Measurements from ENCODE around the gene HACD3. TPM values are rescaled to one million over a fixed set of nuclear protein-coding genes. Genes with fewer than 3 reads are reported as not detected.
"Not testable (repeated sequence)": the region's sequence is repeated elsewhere in the genome, so short reads cannot be mapped to it uniquely, and the experiment has no call there.

Gene HACD3
- polyA plus RNA-seq, 1 donor: 91.3 TPM

DNA sequence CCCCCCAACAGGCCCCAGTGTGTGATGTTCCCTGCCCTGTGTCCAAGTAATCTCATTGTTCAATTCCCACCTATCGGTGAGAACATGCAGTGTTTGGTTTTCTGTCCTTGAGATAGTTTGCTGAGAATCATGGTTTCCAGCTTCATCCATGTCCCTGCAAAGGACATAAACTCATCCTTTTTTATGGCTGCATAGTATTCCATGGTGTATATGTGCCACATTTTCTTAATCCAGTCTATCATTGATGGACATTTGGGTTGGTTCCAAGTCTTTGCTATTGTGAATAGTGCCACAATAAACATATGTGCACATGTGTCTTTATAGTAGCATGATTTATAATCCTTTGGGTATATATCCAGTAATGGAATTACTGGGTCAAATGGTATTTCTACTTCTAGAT, 85.6 kb downstream of the HACD3 start:
- H3K27ac ChIP-seq (ENCODE audit: low read length); H3K4me3 ChIP-seq (ENCODE audit: low read length); H3K27me3 ChIP-seq (ENCODE audit: control insufficient read depth, insufficient read depth, low read length); H3K9me3 ChIP-seq (ENCODE audit: control insufficient read depth, low read depth, low read length); H3K36me3 ChIP-seq (ENCODE audit: control insufficient read depth, insufficient read depth, low read length); H3K4me1 ChIP-seq (ENCODE audit: control insufficient read depth, insufficient read depth, low read length); DNase-seq: not testable (repeated sequence)
- no CpG with 5 or more reads among the region's 1 CpG for WGBS (ENCODE audit: insufficient coverage, low lambda C conversion rate)

DNA sequence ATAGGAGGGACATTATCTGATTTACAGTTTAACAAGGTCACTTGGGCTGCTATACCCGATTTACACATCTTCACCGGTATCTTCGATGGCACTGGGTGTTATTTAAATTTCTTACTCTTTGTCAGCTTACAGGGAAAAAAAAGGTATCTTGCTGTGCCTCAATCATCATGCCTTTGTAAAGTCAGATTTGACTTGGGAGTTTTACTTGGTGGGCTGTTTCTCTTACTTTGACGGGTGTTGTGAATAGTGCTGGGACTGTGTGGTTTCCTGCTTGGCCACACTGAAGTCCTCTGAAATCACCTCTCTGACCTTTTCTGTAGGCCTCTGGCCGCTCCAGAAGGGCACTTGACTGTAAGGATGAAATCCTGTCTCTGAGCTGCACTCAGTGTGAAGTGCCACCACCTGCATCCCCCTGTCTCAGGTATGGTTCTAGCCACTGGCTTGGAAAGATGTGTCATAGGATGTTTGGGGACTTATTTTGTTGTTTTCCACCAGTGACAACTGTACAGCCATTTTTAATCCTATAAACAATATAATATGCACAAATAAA, 88.4 kb downstream of the HACD3 start:
- no peaks in the 10 kb centered on the region for H3K27me3 ChIP-seq (ENCODE audit: control insufficient read depth, insufficient read depth, low read length)
- no peaks in the 10 kb centered on the region for H3K36me3 ChIP-seq (ENCODE audit: control insufficient read depth, insufficient read depth, low read length)
- no peaks in the 10 kb centered on the region for H3K4me1 ChIP-seq (ENCODE audit: control insufficient read depth, insufficient read depth, low read length)
- WGBS (ENCODE audit: insufficient coverage, low lambda C conversion rate): 100% methylated on average over 1 of the region's 5 CpGs
- no peak overlapping the region for H3K4me3 ChIP-seq (ENCODE audit: low read length)
- H3K9me3 ChIP-seq (ENCODE audit: control insufficient read depth, low read depth, low read length): no peaks in the 10 kb centered on the region
- no peak overlapping the region for H3K27ac ChIP-seq (ENCODE audit: low read length)
- DNase-seq: no peak

DNA sequence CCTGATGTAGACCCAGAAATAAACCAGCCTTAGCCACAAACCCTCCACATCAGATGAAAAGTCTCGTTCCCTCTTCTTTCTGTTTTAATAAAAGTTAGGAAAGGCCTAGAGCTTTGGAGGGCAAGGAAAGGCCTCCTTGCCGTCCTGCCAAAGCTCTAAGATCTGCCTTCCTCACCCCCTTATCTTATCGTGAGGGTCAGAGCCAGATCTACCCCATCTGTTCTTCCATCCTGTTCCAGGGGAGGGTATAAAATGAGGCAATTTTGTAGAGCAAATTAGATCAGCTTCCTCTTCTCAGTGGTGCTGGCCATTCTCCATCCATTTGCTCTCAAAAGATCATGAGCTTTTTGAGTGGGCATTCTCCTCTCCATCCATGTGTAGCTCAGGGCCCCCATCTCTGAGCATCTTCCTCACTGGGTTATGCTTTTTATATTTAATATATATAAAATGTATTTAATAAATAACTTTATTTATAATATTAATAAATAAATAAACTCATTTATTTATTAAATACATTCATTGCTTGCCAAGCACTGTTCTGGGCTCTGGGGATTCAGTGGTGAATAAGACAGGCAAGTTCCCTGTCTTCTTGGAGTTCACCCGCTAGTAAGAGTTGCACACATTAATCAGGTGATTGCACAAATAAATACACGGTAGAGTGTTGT, 89.5 kb downstream of the HACD3 start:
- no peaks in the 10 kb centered on the region for H3K9me3 ChIP-seq (ENCODE audit: control insufficient read depth, low read depth, low read length)
- H3K4me1 ChIP-seq (ENCODE audit: control insufficient read depth, insufficient read depth, low read length): no peaks in the 10 kb centered on the region
- H3K27ac ChIP-seq (ENCODE audit: low read length): no peak overlapping the region
- H3K36me3 ChIP-seq (ENCODE audit: control insufficient read depth, insufficient read depth, low read length): peaks cover 9% of the 10 kb centered on the region
- no CpG with 5 or more reads among the region's 5 CpGs for WGBS (ENCODE audit: insufficient coverage, low lambda C conversion rate)
- DNase-seq: no peak
- no peak overlapping the region for H3K4me3 ChIP-seq (ENCODE audit: low read length)
- no peaks in the 10 kb centered on the region for H3K27me3 ChIP-seq (ENCODE audit: control insufficient read depth, insufficient read depth, low read length)

DNA sequence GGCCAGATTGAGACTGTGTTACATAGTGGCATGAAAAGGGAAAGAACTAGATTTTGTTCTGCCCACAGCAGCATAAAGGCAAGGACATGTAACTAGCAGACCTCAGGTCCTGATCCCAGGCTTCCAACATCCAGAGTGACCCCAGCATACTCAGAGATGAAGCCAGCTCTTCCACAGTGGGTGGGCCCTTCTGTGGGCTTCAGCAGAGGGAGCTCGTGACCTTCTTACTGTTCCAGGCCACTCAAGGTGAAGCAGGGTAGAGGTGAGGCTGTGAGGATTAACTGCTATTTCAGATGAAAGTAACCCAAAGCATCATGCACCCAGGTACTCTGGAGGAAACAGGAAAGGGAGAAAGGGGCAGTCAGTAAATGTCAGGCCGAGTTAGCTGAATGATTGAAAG, 90.6 kb downstream of the HACD3 start:
- WGBS (ENCODE audit: insufficient coverage, low lambda C conversion rate): no CpG with 5 or more reads among the region's 2 CpGs
- no peaks in the 10 kb centered on the region for H3K27me3 ChIP-seq (ENCODE audit: control insufficient read depth, insufficient read depth, low read length)
- no peaks in the 10 kb centered on the region for H3K4me1 ChIP-seq (ENCODE audit: control insufficient read depth, insufficient read depth, low read length)
- DNase-seq: no peak
- peaks cover 19% of the 10 kb centered on the region for H3K36me3 ChIP-seq (ENCODE audit: control insufficient read depth, insufficient read depth, low read length)
- no peak overlapping the region for H3K27ac ChIP-seq (ENCODE audit: low read length)
- no peaks in the 10 kb centered on the region for H3K9me3 ChIP-seq (ENCODE audit: control insufficient read depth, low read depth, low read length)
- H3K4me3 ChIP-seq (ENCODE audit: low read length): no peak overlapping the region

DNA sequence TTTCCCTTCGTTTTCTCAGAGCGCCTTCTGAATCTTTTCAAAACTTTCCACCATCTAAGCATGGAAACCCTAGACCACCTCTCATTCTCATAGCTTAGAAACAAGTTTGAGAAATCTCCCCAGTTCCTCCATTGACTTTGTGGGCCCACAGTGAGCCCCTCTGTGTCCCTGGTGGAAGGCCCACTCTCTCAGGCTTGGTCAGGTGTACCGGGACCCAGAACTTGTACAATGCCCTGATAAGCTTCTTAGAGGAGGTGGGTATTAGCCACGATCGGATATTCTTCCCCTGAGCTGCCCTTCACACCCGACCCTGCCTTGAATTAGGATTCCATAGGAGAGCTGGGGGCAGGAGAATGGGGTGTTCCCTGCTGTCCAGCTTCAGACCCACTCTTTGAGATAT, 91.4 kb downstream of the HACD3 start, which contains the start of gene SLC24A1:
Gene SLC24A1 (plus strand): TSS at position 301 of the 400 bp plus-strand sequence. CDS start 2,143 bp downstream, outside the sequence.
- Histone ChIP-seq H3K4me1 (ENCODE audit: control insufficient read depth, insufficient read depth, low read length) (no peaks in the 10 kb centered on the region), H3K27me3 (ENCODE audit: control insufficient read depth, insufficient read depth, low read length) (no peaks in the 10 kb centered on the region), H3K36me3 (ENCODE audit: control insufficient read depth, insufficient read depth, low read length) (peaks cover 20% of the 10 kb centered on the region), H3K4me3 (ENCODE audit: low read length) (no peak within 1 kb of the TSS), H3K27ac (ENCODE audit: low read length) (no peak within 1 kb of the TSS), H3K9me3 (ENCODE audit: control insufficient read depth, low read depth, low read length) (no peaks in the 10 kb centered on the region)
- WGBS (ENCODE audit: insufficient coverage, low lambda C conversion rate): no CpG with 5 or more reads among the region's 6 CpGs
- DNase-seq: no peak

DNA sequence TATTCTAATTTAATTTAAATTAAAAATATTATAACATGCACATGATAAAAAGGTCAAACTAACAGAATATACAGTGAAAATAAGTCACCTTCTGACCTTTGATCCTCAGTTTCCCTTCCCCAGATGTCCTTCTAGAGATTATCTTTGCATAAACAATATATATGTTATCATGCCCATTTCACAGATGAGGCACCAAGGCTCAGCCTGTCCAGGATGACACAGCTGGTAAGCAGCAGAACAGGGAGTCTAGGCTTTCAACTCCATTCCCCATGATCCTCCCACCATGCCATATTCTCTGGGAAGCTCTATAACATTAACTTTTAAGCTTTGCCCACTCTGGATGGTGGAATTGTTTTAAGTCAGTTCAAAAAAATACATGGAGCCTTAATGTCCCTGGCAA, 92.8 kb downstream of the HACD3 start:
- Histone ChIP-seq H3K27me3 (ENCODE audit: control insufficient read depth, insufficient read depth, low read length) (no peaks in the 10 kb centered on the region), H3K36me3 (ENCODE audit: control insufficient read depth, insufficient read depth, low read length) (peaks cover 20% of the 10 kb centered on the region), H3K27ac (ENCODE audit: low read length) (no peak overlapping the region), H3K9me3 (ENCODE audit: control insufficient read depth, low read depth, low read length) (no peaks in the 10 kb centered on the region), H3K4me3 (ENCODE audit: low read length) (no peak overlapping the region), H3K4me1 (ENCODE audit: control insufficient read depth, insufficient read depth, low read length) (no peaks in the 10 kb centered on the region)
- DNase-seq: no peak

DNA sequence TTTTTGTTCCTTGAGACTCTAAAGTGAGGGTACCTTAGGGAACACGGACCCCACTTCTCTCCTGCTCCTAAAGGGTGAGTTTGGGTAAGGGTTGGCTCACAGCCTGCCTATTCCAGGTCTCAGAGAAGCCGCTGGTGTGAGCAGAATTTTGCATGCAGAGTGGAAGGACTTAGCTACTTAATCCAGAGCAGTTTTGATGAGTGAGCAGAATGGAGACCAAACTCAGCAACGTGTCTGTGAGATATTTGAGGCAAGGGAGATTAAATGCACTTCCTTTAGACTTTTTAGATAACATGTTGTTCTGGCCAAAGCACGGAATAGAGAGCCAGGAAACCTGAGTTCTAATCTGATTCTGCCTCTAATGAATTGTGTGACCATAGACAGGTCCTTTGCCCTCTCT, 96.6 kb downstream of the HACD3 start:
- Histone ChIP-seq H3K4me1 (ENCODE audit: control insufficient read depth, insufficient read depth, low read length) (no peaks in the 10 kb centered on the region), H3K4me3 (ENCODE audit: low read length) (no peak overlapping the region), H3K27me3 (ENCODE audit: control insufficient read depth, insufficient read depth, low read length) (no peaks in the 10 kb centered on the region), H3K27ac (ENCODE audit: low read length) (no peak overlapping the region), H3K9me3 (ENCODE audit: control insufficient read depth, low read depth, low read length) (no peaks in the 10 kb centered on the region), H3K36me3 (ENCODE audit: control insufficient read depth, insufficient read depth, low read length) (peaks cover 20% of the 10 kb centered on the region)
- DNase-seq: no peak
- 80% methylated on average over 1 of the region's 4 CpGs for WGBS (ENCODE audit: insufficient coverage, low lambda C conversion rate)

Other genes with a start within 250 kb of the HACD3 start
- 14.0 TPM for gene PARP16, start 243.6 kb upstream of the HACD3 start, polyA plus RNA-seq
- gene RNU5A-1, start 234.4 kb upstream of the HACD3 start, polyA plus RNA-seq: not detected
- not detected for gene RNU5B-1, start 225.8 kb upstream of the HACD3 start, polyA plus RNA-seq
- 1.6 TPM for gene IGDCC3, start 152.5 kb upstream of the HACD3 start, polyA plus RNA-seq
- gene IGDCC4, start 107.5 kb upstream of the HACD3 start, polyA plus RNA-seq: 8.8 TPM
- gene DPP8, start 12.8 kb upstream of the HACD3 start, polyA plus RNA-seq: 35.0 TPM
- 43.0 TPM for gene INTS14, start 80.7 kb downstream of the HACD3 start, polyA plus RNA-seq
- gene SLC24A1, start 91.5 kb downstream of the HACD3 start, polyA plus RNA-seq: 12.1 TPM

Measured in large intestine (tissue), 3 donors.